Loucy (cell line): Measurements from ENCODE around the gene CRY2.

Source experiments
- EZH2phosphoT487 ChIP-seq: fragments of 200-600 bp; IDR thresholded peaks from 2 replicates; pipeline ENCODE4 v1.6.1; 2018; ENCODE audit warnings: antibody characterized with exemption, mild to moderate bottlenecking, moderate library complexity, borderline replicate concordance
- TF ChIP-seq, protein P1 (sequence below): fragments of 200-600 bp; sonication (generic); conservative IDR thresholded peaks from 2 replicates; pipeline ENCODE4 v1.5.1; 2014; ENCODE audit warnings: mild to moderate bottlenecking, antibody characterized with exemption, low read length

- TF ChIP-seq, protein P1, sequence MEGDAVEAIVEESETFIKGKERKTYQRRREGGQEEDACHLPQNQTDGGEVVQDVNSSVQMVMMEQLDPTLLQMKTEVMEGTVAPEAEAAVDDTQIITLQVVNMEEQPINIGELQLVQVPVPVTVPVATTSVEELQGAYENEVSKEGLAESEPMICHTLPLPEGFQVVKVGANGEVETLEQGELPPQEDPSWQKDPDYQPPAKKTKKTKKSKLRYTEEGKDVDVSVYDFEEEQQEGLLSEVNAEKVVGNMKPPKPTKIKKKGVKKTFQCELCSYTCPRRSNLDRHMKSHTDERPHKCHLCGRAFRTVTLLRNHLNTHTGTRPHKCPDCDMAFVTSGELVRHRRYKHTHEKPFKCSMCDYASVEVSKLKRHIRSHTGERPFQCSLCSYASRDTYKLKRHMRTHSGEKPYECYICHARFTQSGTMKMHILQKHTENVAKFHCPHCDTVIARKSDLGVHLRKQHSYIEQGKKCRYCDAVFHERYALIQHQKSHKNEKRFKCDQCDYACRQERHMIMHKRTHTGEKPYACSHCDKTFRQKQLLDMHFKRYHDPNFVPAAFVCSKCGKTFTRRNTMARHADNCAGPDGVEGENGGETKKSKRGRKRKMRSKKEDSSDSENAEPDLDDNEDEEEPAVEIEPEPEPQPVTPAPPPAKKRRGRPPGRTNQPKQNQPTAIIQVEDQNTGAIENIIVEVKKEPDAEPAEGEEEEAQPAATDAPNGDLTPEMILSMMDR: no peak
- no peak for TF ChIP-seq EZH2phosphoT487
Measured at GRCh38 chr11:45855308-45855707, 8.0 kb downstream of the CRY2 start.
